Effector memory CD8-positive, alpha-beta T cell (primary cell): ENCODE measurements around the gene IL24.

Experiments used
- ATAC-seq: fragments of 150-1000 bp; cut with Tn5 transposase; replicated peaks from 2 replicates; pipeline ENCODE4 v1.10.0; 2021; ENCODE audit warnings: mild to moderate bottlenecking, moderate library complexity
- DNase-seq, 3 experiments: peaks; one replicate each; pipeline ENCODE4 v3.0.0; 2021
- H3K27ac Mint-ChIP-seq, 2 donors: one replicate each; pipeline ENCODE4 v1.8.0; 2022; ENCODE audit warnings: mild to moderate bottlenecking in 2 of 2, mixed read lengths in 2 of 2, moderate library complexity in 2 of 2
- H3K27me3 Mint-ChIP-seq, 2 donors: one replicate each; pipeline ENCODE4 v1.8.0; 2022; ENCODE audit warnings: mixed read lengths in 2 of 2
- H3K36me3 Mint-ChIP-seq: one replicate; pipeline ENCODE4 v1.8.0; 2022; ENCODE audit warnings: mild to moderate bottlenecking, moderate library complexity, mixed read lengths; ENCODE audit not compliant: insufficient read depth
- H3K4me1 Mint-ChIP-seq, 2 donors: one replicate each; pipeline ENCODE4 v1.8.0; 2022; ENCODE audit warnings: low read depth in 2 of 2, mixed read lengths in 2 of 2
- H3K4me3 Mint-ChIP-seq, 2 donors: one replicate each; pipeline ENCODE4 v1.8.0; 2022; ENCODE audit warnings: mild to moderate bottlenecking in 2 of 2, mixed read lengths in 2 of 2, moderate library complexity in 2 of 2
- H3K9me3 Mint-ChIP-seq, 2 donors: one replicate each; pipeline ENCODE4 v1.8.0; 2022; ENCODE audit warnings: mixed read lengths in 2 of 2

IL24 gene

DNA sequence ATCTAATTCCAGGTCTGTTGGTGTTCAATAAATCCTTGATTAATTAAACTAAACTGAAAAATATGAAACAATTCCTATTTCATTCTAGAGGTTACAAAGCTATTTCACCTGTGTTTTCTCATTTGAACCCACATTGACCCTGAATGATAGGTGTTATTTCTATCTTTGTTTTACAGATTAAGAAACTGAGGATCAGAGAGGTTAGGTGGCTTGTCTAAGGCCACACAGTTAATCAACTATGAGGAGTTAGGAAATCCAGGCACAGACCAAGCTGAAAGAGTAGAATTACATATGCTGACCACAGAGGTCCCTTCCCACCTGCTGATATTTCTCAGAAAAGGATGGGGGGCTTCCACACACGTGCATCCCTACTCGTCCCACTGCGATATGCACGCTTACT is 48.5 kb downstream of the IL24 start:
- ATAC-seq = no peak
- no peak overlapping the region for H3K4me3 Mint-ChIP-seq
- peaks cover 7 to 9% of the 10 kb centered on the region in 2 donors for H3K27me3 Mint-ChIP-seq
- no peak overlapping the region for H3K27ac Mint-ChIP-seq
- no peaks in the 10 kb centered on the region for H3K9me3 Mint-ChIP-seq
- DNase-seq = no peak
- peaks cover 26 to 29% of the 10 kb centered on the region in 2 donors for H3K4me1 Mint-ChIP-seq
- H3K36me3 Mint-ChIP-seq = no peaks in the 10 kb centered on the region

DNA sequence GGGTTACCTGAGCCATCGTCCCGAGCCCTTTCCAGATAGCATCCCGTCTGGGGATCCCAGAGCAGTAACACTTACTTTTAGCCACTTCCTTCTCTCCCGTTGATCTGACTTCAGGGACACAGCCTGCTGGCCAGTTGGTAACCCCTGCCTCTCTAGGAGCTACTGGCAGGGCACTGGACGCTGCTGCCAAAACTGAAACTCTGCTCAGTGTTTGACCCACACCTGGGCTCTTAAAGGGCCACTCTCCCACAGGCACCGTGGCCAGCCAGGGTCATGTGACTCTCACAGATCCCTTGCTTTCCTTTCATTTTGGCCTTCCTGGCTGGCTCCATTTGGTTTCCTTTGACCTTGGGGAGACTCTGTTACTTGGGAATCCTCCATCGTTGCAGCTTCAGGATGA is 49.0 kb downstream of the IL24 start, which contains the start of gene PIGR:
Gene PIGR (minus strand): TSS at position 206 of the 400 bp plus-strand sequence. CDS start 5,935 bp downstream, outside the sequence.
- Mint-ChIP-seq H3K27ac (peak within 1 kb of the TSS in 1 of 2 donors; percentile 86), H3K27me3 (peaks cover 2 to 4% of the 10 kb centered on the region in 2 donors), H3K4me1 (peaks cover 26 to 29% of the 10 kb centered on the region in 2 donors), H3K36me3 (no peaks in the 10 kb centered on the region), H3K4me3 (no peak within 1 kb of the TSS), H3K9me3 (no peaks in the 10 kb centered on the region)
- DNase-seq (no peak), ATAC-seq (no peak)

DNA sequence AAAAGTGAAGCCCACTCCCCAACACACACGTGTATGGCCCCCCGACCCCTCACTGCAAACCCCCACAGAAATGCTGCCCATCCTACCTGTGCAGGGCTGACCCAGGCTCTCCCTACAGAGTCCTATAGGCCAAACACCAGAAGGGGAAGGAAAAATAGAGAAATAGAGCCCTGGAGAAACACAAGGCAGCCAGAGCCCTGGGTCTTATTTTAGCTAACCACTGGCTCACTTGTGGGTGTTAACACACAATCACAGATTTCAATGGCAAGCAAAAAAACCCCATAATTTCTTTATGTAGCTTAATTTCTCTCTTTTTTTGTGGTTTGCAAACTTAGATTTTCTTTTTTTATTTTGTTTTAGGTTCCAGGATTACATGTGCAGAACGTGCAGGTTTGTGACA is 50.0 kb downstream of the IL24 start:
- no peak for DNase-seq
- H3K9me3 Mint-ChIP-seq = no peaks in the 10 kb centered on the region
- H3K27me3 Mint-ChIP-seq = no peaks in the 10 kb centered on the region
- peaks cover 26 to 29% of the 10 kb centered on the region in 2 donors for H3K4me1 Mint-ChIP-seq
- no peak overlapping the region for H3K4me3 Mint-ChIP-seq
- H3K27ac Mint-ChIP-seq = peak overlapping the region in 1 of 2 donors; percentile 86
- no peaks in the 10 kb centered on the region for H3K36me3 Mint-ChIP-seq
- ATAC-seq = no peak

DNA sequence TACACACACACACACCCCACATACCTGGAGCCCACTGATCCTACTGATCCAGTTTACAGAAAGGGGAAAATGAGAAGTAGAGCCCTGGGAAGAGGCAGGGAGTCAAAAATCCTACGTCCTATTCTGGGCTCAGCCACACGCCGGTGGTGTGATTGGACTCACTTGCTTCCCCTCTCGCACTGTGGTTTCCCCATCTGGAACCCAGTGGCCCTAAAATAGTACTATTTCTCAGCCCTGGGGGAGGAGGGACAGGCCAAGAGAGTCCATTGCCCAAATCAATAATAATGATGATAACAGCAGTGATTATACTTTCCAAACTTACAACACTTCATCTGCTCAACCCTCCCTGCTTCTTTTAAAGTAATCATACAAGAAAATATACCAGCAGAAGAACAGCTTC is 52.0 kb downstream of the IL24 start:
- H3K4me3 Mint-ChIP-seq = no peak overlapping the region
- no peak for ATAC-seq
- no peaks in the 10 kb centered on the region for H3K27me3 Mint-ChIP-seq

DNA sequence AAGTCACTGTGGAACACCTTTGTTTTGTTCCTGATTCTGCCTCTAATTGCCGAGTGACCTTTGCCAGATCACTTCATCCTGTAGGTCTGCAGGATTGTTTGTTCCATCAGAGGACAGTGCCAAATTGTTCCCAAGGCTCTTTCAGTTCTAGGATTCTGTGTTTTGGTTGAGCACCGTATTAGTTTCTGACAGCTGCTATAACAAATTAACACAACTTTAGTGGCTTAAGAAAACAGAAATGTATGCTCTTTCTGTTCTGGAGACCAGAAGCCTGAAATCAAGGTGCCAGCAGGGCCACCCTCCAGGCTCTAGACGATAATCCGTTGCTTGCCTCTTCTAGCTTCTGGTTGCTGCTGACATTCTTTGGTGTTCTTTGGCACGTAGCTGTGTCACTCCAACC is 52.4 kb downstream of the IL24 start:
- DNase-seq = no peak
- Mint-ChIP-seq H3K27ac (no peak overlapping the region), H3K27me3 (no peaks in the 10 kb centered on the region), H3K9me3 (no peaks in the 10 kb centered on the region), H3K36me3 (no peaks in the 10 kb centered on the region), H3K4me1 (peaks cover 22 to 24% of the 10 kb centered on the region in 2 donors), H3K4me3 (no peak overlapping the region)
- ATAC-seq = no peak

More for the DNA sequence above, 52.0 kb downstream of the IL24 start:
- peaks cover 25 to 26% of the 10 kb centered on the region in 2 donors for H3K4me1 Mint-ChIP-seq
- no peaks in the 10 kb centered on the region for H3K36me3 Mint-ChIP-seq
- no peak overlapping the region for H3K27ac Mint-ChIP-seq
- H3K9me3 Mint-ChIP-seq = no peaks in the 10 kb centered on the region
- DNase-seq = no peak

DNA sequence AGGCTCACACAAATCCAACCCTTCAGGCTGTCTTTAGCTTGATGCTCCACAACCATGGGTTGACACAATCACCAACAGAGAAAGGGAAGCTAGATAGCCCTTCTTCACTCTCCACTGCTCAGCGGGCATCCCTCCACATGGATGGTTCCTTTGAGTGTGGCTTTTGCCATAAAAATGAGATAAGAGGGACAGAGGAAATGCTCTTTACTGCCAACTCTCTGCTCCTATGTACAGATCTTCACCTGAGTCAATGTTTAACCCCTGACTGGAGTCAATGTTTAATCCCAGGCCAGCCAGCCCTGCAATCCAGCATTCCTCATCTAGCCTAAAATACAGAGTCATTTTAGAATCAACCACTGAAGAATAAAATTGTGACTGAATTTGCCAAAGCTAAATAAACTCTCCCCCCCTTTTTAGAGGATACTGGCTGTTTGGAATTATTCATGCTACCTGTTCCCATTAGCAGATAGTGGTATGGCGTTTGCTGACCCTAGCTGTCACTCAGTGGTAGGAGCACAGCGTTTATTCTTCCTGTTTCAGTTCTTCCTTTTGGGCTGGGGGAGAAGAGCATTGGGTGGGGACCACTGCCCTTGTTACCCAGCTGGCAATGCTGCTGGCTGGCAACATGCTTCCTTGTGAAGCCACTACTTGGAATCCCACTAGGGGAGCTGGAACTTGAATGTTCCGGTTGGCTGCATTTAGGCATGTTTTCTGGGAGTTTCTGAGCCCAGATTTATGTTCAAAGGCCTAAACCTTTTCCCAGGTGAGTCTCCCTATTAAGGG is 54.3 kb downstream of the IL24 start:
- no peak overlapping the region for H3K27ac Mint-ChIP-seq
- no peak for ATAC-seq

DNA sequence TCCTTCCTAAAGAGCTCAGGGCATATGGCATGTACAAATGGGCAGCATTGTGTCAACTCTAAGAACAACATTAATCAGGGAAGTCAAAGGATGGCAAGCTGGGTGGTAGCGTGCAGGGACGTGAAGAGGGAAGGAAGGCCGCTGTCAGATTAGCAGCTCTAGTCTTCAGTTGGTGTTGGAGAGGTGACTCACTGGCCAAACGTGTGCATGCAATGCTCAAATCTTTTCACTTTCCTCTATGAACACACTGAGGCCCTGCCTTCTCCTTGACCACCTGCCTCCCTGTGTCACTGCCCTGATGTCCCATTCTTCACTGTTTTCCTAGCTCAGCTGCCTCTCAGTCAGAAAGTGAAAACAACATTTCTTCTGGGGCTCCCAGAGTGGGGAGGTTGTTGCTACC is 54.9 kb downstream of the IL24 start:
- Mint-ChIP-seq H3K9me3 (no peaks in the 10 kb centered on the region), H3K27ac (no peak overlapping the region), H3K36me3 (no peaks in the 10 kb centered on the region), H3K27me3 (peaks cover 0 to 14% of the 10 kb centered on the region in 2 donors), H3K4me3 (no peak overlapping the region), H3K4me1 (peaks cover 6 to 9% of the 10 kb centered on the region in 2 donors)
- ATAC-seq (no peak), DNase-seq (no peak)

More for the DNA sequence above, 54.3 kb downstream of the IL24 start:
- no peaks in the 10 kb centered on the region for H3K36me3 Mint-ChIP-seq
- peaks cover 10 to 13% of the 10 kb centered on the region in 2 donors for H3K4me1 Mint-ChIP-seq
- no peaks in the 10 kb centered on the region for H3K9me3 Mint-ChIP-seq
- H3K27me3 Mint-ChIP-seq = peaks cover 0 to 11% of the 10 kb centered on the region in 2 donors
- DNase-seq = no peak
- H3K4me3 Mint-ChIP-seq = no peak overlapping the region

DNA sequence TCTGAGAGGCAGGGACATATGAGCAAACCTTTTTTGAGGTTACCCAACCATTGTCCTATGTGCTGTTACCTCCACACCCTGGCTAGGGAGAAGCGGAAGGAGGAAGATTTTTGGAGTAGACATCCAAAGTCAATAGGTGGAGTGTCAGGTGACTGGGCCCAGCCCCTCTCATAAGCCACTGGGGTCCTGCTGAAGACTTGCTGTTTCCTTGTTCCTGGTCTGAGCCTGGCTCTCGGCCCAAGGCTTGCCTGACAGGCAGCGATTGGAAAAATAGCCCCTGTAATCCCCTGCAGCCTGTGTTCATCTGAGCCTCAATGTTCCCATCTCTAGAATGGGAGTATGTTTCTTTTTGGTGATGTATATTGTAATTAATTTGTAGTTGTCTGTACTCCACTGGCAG is 55.9 kb downstream of the IL24 start:
- Mint-ChIP-seq H3K27me3 (peaks cover 0 to 14% of the 10 kb centered on the region in 2 donors), H3K36me3 (no peaks in the 10 kb centered on the region), H3K4me3 (no peak overlapping the region), H3K4me1 (peaks cover under 1% of the 10 kb centered on the region in 2 donors), H3K27ac (no peak overlapping the region), H3K9me3 (no peaks in the 10 kb centered on the region)
- no peak for DNase-seq
- ATAC-seq = no peak

DNA sequence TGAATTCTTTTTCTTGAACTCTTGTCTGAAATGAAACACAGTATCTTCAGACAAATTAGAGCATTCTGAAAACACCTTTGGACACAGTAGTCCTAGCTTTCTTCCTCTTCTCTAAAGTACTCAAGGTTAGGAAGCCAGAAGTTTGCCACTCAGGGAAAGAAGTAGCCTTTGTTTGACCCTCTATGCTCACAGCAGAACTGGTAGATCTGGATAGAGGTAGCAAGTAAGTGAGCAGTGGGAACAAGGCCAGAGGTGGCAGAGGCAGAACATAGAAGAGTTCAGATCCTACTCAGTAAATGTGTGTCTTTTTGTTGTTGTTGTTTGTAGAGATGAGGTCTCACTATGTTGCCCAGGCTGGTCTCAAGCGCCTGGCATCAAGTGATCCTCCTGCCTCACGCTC is 56.4 kb downstream of the IL24 start:
- H3K4me1 Mint-ChIP-seq = no peaks in the 10 kb centered on the region
- DNase-seq (no peak), ATAC-seq (no peak)
- H3K36me3 Mint-ChIP-seq = no peaks in the 10 kb centered on the region
- no peak overlapping the region for H3K27ac Mint-ChIP-seq
- no peaks in the 10 kb centered on the region for H3K9me3 Mint-ChIP-seq
- peaks cover 0 to 14% of the 10 kb centered on the region in 2 donors for H3K27me3 Mint-ChIP-seq
- H3K4me3 Mint-ChIP-seq = no peak overlapping the region
